ENCODE data around the gene TTBK1. TPM values are rescaled to one million over a fixed set of nuclear protein-coding genes. Genes with fewer than 3 reads are reported as not detected.

The TTBK1 gene
- total RNA-seq, 4 donors from 2014 or later: 0.06 to 0.14 TPM; not detected in 2

GRCh38 chr6:43303751-43304331 lies 60.6 kb downstream of the TTBK1 start:
- no peak for TF ChIP-seq POLR2A (IDR thresholded peaks at IDR 0.05)
- no peak for TF ChIP-seq CTCF (IDR thresholded peaks at IDR 0.05)
- intact Hi-C loops (cut with DNase I; ENCODE audit: low total_unique reads): no loop called here
- no peak for DNase-seq
- Histone ChIP-seq H3K4me3 (no peak overlapping the region), H3K4me1 (peaks cover 0 to 4% of the 10 kb centered on the region in 2 donors), H3K9me3 (no peaks in the 10 kb centered on the region), H3K27ac (no peak overlapping the region), H3K36me3 (no peaks in the 10 kb centered on the region), H3K27me3 (no peaks in the 10 kb centered on the region)

GRCh38 chr6:43304361-43304760 lies 61.1 kb downstream of the TTBK1 start:
- no peak overlapping the region for H3K27ac ChIP-seq
- no peak for DNase-seq
- H3K27me3 ChIP-seq: no peaks in the 10 kb centered on the region
- H3K4me3 ChIP-seq: no peak overlapping the region
- intact Hi-C loops (cut with DNase I; ENCODE audit: low total_unique reads): no loop called here
- H3K4me1 ChIP-seq: peaks cover 0 to 5% of the 10 kb centered on the region in 2 donors
- no peaks in the 10 kb centered on the region for H3K36me3 ChIP-seq
- no peaks in the 10 kb centered on the region for H3K9me3 ChIP-seq
- TF ChIP-seq CTCF (IDR thresholded peaks at IDR 0.05): no peak
- TF ChIP-seq POLR2A (IDR thresholded peaks at IDR 0.05): no peak

GRCh38 chr6:43304882-43305281 lies 61.6 kb downstream of the TTBK1 start:
- no peaks in the 10 kb centered on the region for H3K9me3 ChIP-seq
- H3K4me1 ChIP-seq: peaks cover 0 to 5% of the 10 kb centered on the region in 2 donors
- no peaks in the 10 kb centered on the region for H3K36me3 ChIP-seq
- intact Hi-C loops (cut with DNase I; ENCODE audit: low total_unique reads): no loop called here
- H3K27me3 ChIP-seq: no peaks in the 10 kb centered on the region
- DNase-seq: no peak
- no peak for TF ChIP-seq POLR2A (IDR thresholded peaks at IDR 0.05)
- no peak overlapping the region for H3K27ac ChIP-seq
- H3K4me3 ChIP-seq: no peak overlapping the region

GRCh38 chr6:43306086-43306485 lies 62.8 kb downstream of the TTBK1 start:
- no peak for DNase-seq
- TF ChIP-seq POLR2A (IDR thresholded peaks at IDR 0.05) (no peak), CTCF (IDR thresholded peaks at IDR 0.05) (no peak)
- H3K36me3 ChIP-seq: no peaks in the 10 kb centered on the region
- H3K27me3 ChIP-seq: no peaks in the 10 kb centered on the region
- H3K4me3 ChIP-seq: no peak overlapping the region
- H3K9me3 ChIP-seq: no peaks in the 10 kb centered on the region
- H3K4me1 ChIP-seq: peaks cover 0 to 5% of the 10 kb centered on the region in 2 donors
- intact Hi-C loops (cut with DNase I; ENCODE audit: low total_unique reads): no loop called here
- no peak overlapping the region for H3K27ac ChIP-seq

- Histone ChIP-seq H3K27ac (no peak overlapping the region), H3K4me1 (peaks cover 0 to 5% of the 10 kb centered on the region in 2 donors), H3K36me3 (no peaks in the 10 kb centered on the region), H3K27me3 (no peaks in the 10 kb centered on the region), H3K9me3 (no peaks in the 10 kb centered on the region), H3K4me3 (no peak overlapping the region)
- DNase-seq: no peak
- intact Hi-C loops (cut with DNase I; ENCODE audit: low total_unique reads): no loop called here
- TF ChIP-seq POLR2A (IDR thresholded peaks at IDR 0.05) (no peak), CTCF (IDR thresholded peaks at IDR 0.05) (no peak)
Measured at GRCh38 chr6:43307451-43308100, 64.3 kb downstream of the TTBK1 start.
